C4-2B (cell line): ENCODE measurements around the gene VPS39.

Experiments
- ZFX ChIP-seq: fragments of 450-650 bp; IDR thresholded peaks from 2 replicates; pipeline ENCODE4 v1.6.1; 2017
- TF ChIP-seq, protein P1 (sequence below): fragments of 450-650 bp; conservative IDR thresholded peaks from 2 replicates; pipeline ENCODE4 v1.5.1; 2017; ENCODE audit warnings: mild to moderate bottlenecking

DNA sequence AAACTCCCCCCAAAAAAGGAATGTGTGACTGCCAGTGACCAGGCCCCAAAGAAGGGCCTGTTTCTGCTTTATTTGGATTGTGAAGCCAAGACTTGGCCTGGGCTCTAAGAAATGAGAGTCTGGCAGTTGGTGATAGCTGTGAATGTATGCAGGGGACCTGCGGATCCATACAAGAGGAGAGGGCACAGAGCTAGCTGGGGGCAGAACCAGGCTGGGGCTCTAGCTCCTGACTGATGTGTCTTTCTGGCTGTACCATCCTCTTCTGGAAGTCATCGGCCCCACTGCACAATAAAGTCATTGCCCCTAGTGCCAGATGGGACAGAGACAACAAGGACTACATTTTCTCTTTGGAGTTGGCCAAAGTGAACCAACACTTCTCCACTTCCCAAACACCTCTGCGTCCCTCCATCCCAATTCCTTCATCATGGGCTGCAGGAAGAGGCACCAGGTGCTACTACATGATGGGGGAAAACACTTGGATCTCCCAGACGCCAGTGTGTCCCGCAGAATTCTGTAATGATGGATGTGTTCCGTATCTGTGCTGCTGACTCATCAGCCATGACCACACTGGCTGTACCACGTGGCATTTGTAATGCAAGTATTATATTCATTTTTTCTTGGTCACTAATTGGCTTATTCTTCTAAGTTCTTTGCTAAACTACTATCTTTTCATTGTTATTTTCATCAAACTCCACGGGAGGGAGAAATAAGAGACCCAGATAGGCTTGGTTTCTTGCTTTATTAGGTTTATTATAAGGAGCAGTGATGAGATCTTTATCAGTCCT, 49.9 kb downstream of the VPS39 start:
- TF ChIP-seq, protein P1, sequence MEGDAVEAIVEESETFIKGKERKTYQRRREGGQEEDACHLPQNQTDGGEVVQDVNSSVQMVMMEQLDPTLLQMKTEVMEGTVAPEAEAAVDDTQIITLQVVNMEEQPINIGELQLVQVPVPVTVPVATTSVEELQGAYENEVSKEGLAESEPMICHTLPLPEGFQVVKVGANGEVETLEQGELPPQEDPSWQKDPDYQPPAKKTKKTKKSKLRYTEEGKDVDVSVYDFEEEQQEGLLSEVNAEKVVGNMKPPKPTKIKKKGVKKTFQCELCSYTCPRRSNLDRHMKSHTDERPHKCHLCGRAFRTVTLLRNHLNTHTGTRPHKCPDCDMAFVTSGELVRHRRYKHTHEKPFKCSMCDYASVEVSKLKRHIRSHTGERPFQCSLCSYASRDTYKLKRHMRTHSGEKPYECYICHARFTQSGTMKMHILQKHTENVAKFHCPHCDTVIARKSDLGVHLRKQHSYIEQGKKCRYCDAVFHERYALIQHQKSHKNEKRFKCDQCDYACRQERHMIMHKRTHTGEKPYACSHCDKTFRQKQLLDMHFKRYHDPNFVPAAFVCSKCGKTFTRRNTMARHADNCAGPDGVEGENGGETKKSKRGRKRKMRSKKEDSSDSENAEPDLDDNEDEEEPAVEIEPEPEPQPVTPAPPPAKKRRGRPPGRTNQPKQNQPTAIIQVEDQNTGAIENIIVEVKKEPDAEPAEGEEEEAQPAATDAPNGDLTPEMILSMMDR, result no peak
- TF ChIP-seq ZFX, result no peak
